Measurements from ENCODE around the gene FRMD5. TPM values are rescaled to one million over a fixed set of nuclear protein-coding genes. Genes with fewer than 3 reads are reported as not detected.
"Not testable (repeated sequence)": the region's sequence is repeated elsewhere in the genome, so short reads cannot be mapped to it uniquely, and the experiment has no call there.

FRMD5 gene
- polyA plus RNA-seq, 3 donors = not detected

- Histone ChIP-seq H3K4me2 (replicated peaks; ENCODE audit: extremely low read depth, low read length, poor library complexity, severe bottlenecking) (peak within 1 kb of the TSS; percentile 91), H3K27ac (ENCODE audit: low read depth in 1 of 2, low read length in 2 of 2) (peak within 1 kb of the TSS; percentile 25 to 58), H3K79me2 (ENCODE audit: insufficient read depth, low read length) (peaks cover 94% of the 10 kb centered on the region), H3K36me3 (replicated peaks in 1 of 2; ENCODE audit: control insufficient read depth in 1 of 2, insufficient read depth in 2 of 2, low read length in 2 of 2) (no peaks in the 10 kb centered on the region), H4K20me1 (ENCODE audit: insufficient read depth, low read length) (no peaks in the 10 kb centered on the region), H3K9ac (ENCODE audit: insufficient read depth, low read length, poor library complexity, severe bottlenecking) (peak within 1 kb of the TSS; percentile 53), H3K4me1 (ENCODE audit: control insufficient read depth in 1 of 2, insufficient read depth in 2 of 2, low read length in 2 of 2) (peaks cover 20 to 38% of the 10 kb centered on the region in 2 donors), H3K27me3 (ENCODE audit: control insufficient read depth in 2 of 2, insufficient read depth in 2 of 2, low read length in 2 of 2) (no peaks in the 10 kb centered on the region), H3K4me3 (replicated peaks in 1 of 3; ENCODE audit: low read depth in 2 of 3, low read length in 3 of 3) (peak within 1 kb of the TSS; percentile 45 to 90 (median 49)), H2AFZ (ENCODE audit: insufficient read depth, low read depth, low read length, poor library complexity, severe bottlenecking) (peak within 1 kb of the TSS; percentile 99), H3K9me3 (replicated peaks in 1 of 2; ENCODE audit: control insufficient read depth in 1 of 2, insufficient read depth in 1 of 2, low read length in 2 of 2) (no peaks in the 10 kb centered on the region)
- no peaks in the 10 kb centered on the region for H3K9me3 Mint-ChIP-seq
- no peak for TF ChIP-seq CTCF (IDR thresholded peaks at IDR 0.05)
- WGBS (ENCODE audit: insufficient coverage) = 4% methylated on average over 43 of the region's 48 CpGs
- H3K4me1 Mint-ChIP-seq = peaks cover 36% of the 10 kb centered on the region
- intact Hi-C loops (cut with micrococcal nuclease) = loop anchor here (5.0 kb wide), 1 partner anchor 34 kb away; the partner anchor contains the start of gene SERF2 (in 2 of the 2)
- peak within 1 kb of the TSS in 6 of 7 donors; percentile 15 to 87 (median 74) for H3K27ac Mint-ChIP-seq
- H3K4me3 Mint-ChIP-seq = peak within 1 kb of the TSS; percentile 84 to 91
- peak; percentile 67 to 78 (median 77) for DNase-seq
- H3K36me3 Mint-ChIP-seq = peaks cover 0 to 10% of the 10 kb centered on the region in 2 donors
- H3K27me3 Mint-ChIP-seq (ENCODE audit: low read depth in 3 of 3) = peaks cover 0 to 4% (median 0%) of the 10 kb centered on the region in 3 donors
Observed at GRCh38 chr15:43826508-43827341, 368.3 kb downstream of the FRMD5 start, which contains the start of gene WDR76. TSS of gene WDR76 (plus strand) at chr15:43827002. CDS start at chr15:43827033, 31 bp downstream.

GRCh38 chr15:43826029-43826507, 369.0 kb downstream of the FRMD5 start:
- peak overlapping the region; percentile 25 to 58 for H3K27ac ChIP-seq (ENCODE audit: low read depth in 1 of 2, low read length in 2 of 2)
- Mint-ChIP-seq H3K4me3 (peak overlapping the region in 1 of 2 donors; percentile 84), H3K36me3 (peaks cover 0 to 9% of the 10 kb centered on the region in 2 donors), H3K9me3 (no peaks in the 10 kb centered on the region), H3K4me1 (peaks cover 37% of the 10 kb centered on the region), H3K27ac (peak overlapping the region in 4 of 7 donors; percentile 58 to 87 (median 68)), H3K27me3 (ENCODE audit: low read depth in 3 of 3) (peaks cover 0 to 4% (median 0%) of the 10 kb centered on the region in 3 donors)
- WGBS (ENCODE audit: insufficient coverage) = no CpG with 5 or more reads among the region's 11 CpGs
- H3K9me3 ChIP-seq (replicated peaks in 1 of 2; ENCODE audit: control insufficient read depth in 1 of 2, insufficient read depth in 1 of 2, low read length in 2 of 2) = no peaks in the 10 kb centered on the region
- H3K4me2 ChIP-seq (replicated peaks; ENCODE audit: extremely low read depth, low read length, poor library complexity, severe bottlenecking) = peak overlapping the region; percentile 91
- no peaks in the 10 kb centered on the region for H4K20me1 ChIP-seq (ENCODE audit: insufficient read depth, low read length)
- H3K36me3 ChIP-seq (replicated peaks in 1 of 2; ENCODE audit: control insufficient read depth in 1 of 2, insufficient read depth in 2 of 2, low read length in 2 of 2) = no peaks in the 10 kb centered on the region
- H3K4me3 ChIP-seq (replicated peaks in 1 of 3; ENCODE audit: low read depth in 2 of 3, low read length in 3 of 3) = peak overlapping the region in 1 of 3 experiments; percentile 90
- DNase-seq = no peak
- H3K9ac ChIP-seq (ENCODE audit: insufficient read depth, low read length, poor library complexity, severe bottlenecking) = no peak overlapping the region
- peaks cover 94% of the 10 kb centered on the region for H3K79me2 ChIP-seq (ENCODE audit: insufficient read depth, low read length)
- TF ChIP-seq CTCF (IDR thresholded peaks at IDR 0.05) = no peak
- H3K27me3 ChIP-seq (ENCODE audit: control insufficient read depth in 2 of 2, insufficient read depth in 2 of 2, low read length in 2 of 2) = no peaks in the 10 kb centered on the region
- intact Hi-C loops (cut with micrococcal nuclease) = loop anchor here (5.0 kb wide), 1 partner anchor 34 kb away; the partner anchor contains the start of gene SERF2 (in 2 of the 2)
- H3K4me1 ChIP-seq (ENCODE audit: control insufficient read depth in 1 of 2, insufficient read depth in 2 of 2, low read length in 2 of 2) = peaks cover 20 to 38% of the 10 kb centered on the region in 2 donors
- peak overlapping the region; percentile 99 for H2AFZ ChIP-seq (ENCODE audit: insufficient read depth, low read depth, low read length, poor library complexity, severe bottlenecking)

- H3K27ac Mint-ChIP-seq; H3K36me3 ChIP-seq (replicated peaks in 1 of 2; ENCODE audit: control insufficient read depth in 1 of 2, insufficient read depth in 2 of 2, low read length in 2 of 2); H3K9me3 ChIP-seq (replicated peaks in 1 of 2; ENCODE audit: control insufficient read depth in 1 of 2, insufficient read depth in 1 of 2, low read length in 2 of 2); H4K20me1 ChIP-seq (ENCODE audit: insufficient read depth, low read length); H3K9ac ChIP-seq (ENCODE audit: insufficient read depth, low read length, poor library complexity, severe bottlenecking); H3K27me3 Mint-ChIP-seq (ENCODE audit: low read depth in 3 of 3); H3K4me3 ChIP-seq (replicated peaks in 1 of 3; ENCODE audit: low read depth in 2 of 3, low read length in 3 of 3); H3K27me3 ChIP-seq (ENCODE audit: control insufficient read depth in 2 of 2, insufficient read depth in 2 of 2, low read length in 2 of 2); H3K27ac ChIP-seq (ENCODE audit: low read depth in 1 of 2, low read length in 2 of 2); DNase-seq; H3K4me2 ChIP-seq (replicated peaks; ENCODE audit: extremely low read depth, low read length, poor library complexity, severe bottlenecking); H3K36me3 Mint-ChIP-seq; H3K4me3 Mint-ChIP-seq; H3K9me3 Mint-ChIP-seq; H2AFZ ChIP-seq (ENCODE audit: insufficient read depth, low read depth, low read length, poor library complexity, severe bottlenecking): not testable (repeated sequence)
- peaks cover 35% of the 10 kb centered on the region for H3K4me1 Mint-ChIP-seq
- WGBS (ENCODE audit: insufficient coverage) = 100% methylated on average over 5 of the region's 11 CpGs
- H3K4me1 ChIP-seq (ENCODE audit: control insufficient read depth in 1 of 2, insufficient read depth in 2 of 2, low read length in 2 of 2) = peaks cover 20 to 38% of the 10 kb centered on the region in 2 donors
- intact Hi-C loops (cut with micrococcal nuclease) = loop anchor here (5.0 kb wide), 1 partner anchor 33 kb away; the partner anchor contains the start of gene SERF2 (in 2 of the 2)
- peaks cover 94% of the 10 kb centered on the region for H3K79me2 ChIP-seq (ENCODE audit: insufficient read depth, low read length)
Observed at GRCh38 chr15:43825305-43825704, 369.8 kb downstream of the FRMD5 start.
